Stimulated activated CD8-positive, alpha-beta memory T cell treated with anti-CD3 and anti-CD28 coated beads, Interleukin-2, amount 100 ng/mL, for 1 hour (primary cell): ENCODE data around the gene GRHL1.
"Not testable (repeated sequence)": the region's sequence is repeated elsewhere in the genome, so short reads cannot be mapped to it uniquely, and the experiment has no call there.

ENCODE experiments used
- DNase-seq, 2 donors: peaks; one replicate each; pipeline ENCODE4 v3.0.0-alpha.2; 2020; ENCODE audit warnings: low read depth in 2 of 2

The GRHL1 gene

DNA sequence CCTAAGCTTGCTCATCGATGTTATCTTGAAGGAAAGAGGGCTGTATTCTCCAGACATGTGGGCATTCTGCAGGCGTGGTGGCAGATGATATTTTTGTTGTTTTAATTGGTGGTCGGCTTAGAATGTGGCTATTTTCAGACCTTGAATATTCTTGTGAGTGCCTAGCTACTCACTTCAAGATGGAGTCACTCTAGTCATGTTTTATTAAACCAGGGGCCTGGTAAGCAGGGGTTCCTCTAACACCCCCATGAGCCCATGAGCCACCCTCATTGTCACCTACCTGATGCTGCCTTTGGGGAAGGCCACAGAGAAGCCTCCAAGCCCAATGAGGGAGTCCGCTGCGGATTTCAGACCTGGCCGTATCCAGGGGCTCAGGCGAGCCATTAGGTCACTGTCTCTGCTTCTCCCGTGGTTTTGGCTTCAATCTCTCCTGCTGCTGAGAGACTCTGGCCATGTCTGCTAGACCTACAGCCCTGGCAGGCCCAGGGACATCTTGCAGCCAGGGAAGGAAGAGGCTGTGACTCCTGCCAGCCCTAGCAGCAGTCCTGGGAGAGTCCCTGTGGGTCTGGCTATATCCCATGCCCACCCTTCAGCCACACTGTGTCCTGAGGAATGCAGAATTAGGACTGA, 75.6 kb downstream of the GRHL1 start:
- no peak for DNase-seq

DNA sequence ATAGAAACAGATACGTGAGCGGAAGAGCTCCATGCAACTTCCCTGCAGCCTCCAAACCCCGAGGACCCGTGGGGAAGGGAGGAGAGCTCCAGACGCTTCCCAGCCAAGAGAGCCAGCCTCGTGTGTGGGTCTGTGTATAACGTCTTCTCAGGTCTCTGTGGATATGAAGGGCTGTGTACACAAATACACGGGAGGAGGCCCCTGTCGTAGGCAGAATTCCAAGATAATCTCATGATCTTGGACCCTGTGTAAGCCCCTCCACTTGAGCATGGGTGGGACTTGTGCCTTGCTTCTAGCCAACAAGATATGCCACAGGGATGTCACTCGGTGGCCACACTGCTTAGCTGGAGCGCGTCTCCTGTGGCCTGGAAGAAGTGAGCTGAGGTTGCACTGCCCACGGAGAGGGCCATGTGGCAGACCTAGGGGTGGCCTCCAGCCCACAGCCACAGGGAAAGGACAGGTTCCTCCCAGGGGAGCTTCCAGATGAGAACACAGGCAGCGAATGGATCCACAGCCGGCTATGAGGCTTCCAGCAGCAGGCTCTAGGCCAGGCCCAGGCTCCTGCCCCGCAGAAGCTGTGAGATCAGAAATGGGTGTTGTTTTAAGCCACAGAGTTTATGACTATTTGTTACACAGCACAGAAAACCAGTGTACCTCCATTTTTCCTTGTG, 76.3 kb downstream of the GRHL1 start:
- no peak for DNase-seq

DNA sequence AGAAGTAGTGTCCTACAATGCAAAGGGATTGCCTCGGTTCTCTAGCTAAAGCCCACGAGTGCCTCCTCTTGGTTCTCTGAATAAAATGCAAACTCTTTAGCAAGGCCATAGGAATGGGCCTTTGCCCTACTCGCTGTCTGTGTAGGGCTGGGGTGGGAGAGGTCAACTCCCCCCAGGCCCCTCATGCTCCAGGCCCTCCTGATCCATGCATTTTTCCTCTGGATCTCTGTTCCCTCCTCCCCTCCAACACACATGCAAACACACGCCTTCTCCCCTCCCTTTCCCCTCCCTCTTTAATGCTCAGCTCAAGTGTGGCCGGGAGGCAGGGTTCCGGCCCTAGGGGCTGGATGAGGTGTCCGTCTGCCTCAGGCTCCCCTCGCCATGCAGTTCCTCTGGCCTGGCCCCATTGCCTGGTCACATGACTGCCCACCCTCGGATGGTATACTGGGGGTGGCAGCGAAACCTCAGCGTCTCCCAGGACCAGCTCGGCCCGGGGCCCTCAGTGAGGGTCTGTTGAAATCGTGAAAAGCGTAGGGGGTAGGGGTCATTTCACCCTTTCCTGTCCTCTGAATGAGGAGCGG, 77.0 kb downstream of the GRHL1 start:
- DNase-seq = no peak

DNA sequence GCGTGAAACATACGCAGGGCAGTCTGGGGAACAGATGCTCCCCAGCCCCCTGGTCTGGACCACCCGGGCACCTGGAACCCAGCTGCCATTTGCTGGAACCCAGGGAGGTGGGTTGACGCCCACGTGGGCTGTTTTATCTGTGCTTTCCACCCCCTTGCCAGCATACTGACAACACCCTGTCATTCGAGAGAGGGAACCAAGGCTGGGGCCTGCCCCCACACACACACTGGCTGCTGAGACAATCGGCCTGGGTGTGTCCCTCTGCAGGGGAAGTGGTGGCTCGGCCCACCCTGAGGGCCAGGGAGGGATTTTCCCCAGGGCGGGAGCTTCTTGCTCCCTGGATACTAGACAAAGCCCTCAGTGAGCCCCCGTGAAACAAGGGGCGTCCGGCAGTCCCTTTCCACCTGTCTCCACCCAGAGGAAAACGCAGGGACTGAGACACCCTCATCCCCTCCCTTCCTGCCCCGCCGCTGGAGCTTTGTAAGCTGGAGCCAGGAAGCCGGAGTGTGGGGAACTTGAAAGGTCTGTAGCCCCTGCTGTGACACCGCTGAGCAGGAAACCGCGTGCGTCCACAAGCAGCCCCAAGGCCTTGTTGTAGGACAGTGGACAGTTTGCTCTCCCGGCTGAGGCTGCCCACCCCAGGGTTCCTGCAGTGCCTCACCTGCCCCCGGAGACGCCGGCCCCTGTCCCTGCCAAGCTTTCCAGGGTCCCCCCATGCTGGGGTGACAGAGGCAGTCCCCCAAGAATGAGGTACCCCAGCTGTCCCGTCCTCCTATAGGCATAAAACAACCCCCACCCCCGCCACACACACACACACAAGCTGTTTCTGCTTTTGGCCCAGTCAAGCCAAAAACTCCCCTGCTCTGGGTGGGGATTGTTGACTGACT, 77.7 kb downstream of the GRHL1 start:
- DNase-seq = peak in 1 of 2 donors; percentile 23

DNA sequence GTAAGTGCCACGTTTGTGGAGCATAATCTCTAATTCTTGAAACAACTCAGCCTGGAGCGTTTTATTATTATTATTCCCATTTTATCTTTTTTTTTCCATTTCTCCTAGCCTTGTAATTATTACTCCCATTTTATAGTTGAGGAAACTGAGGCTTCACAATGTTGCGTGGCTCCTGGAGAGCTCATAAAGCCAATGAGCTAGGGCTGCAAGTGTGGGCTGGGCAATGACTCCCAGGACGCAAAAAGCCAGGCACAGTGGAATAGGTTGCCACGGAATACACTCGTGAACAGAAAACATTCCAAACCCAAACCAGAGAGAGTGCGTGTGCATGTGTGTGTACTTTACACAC, 78.4 kb downstream of the GRHL1 start:
- DNase-seq = no peak

DNA sequence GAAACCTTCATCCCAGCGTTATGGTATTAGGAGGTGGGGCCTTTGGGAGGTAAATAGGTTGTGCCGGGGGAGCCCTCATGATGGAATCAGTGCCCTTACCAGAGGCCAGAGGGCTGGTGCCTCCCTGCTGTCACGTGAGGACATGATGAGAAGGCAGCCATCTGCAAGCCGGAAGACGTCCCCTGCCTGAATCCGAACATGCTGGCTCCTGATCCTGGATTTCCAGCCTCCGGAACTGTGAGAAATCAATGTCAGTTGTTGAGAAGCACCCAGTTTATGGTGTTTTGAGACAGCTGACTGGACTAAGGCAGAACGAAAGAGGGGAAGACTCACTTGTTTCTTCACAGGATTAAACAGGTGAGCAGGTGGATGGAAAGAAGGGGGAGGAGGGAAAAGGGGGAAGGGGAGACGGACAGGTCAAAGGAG, 78.8 kb downstream of the GRHL1 start:
- no peak for DNase-seq

DNA sequence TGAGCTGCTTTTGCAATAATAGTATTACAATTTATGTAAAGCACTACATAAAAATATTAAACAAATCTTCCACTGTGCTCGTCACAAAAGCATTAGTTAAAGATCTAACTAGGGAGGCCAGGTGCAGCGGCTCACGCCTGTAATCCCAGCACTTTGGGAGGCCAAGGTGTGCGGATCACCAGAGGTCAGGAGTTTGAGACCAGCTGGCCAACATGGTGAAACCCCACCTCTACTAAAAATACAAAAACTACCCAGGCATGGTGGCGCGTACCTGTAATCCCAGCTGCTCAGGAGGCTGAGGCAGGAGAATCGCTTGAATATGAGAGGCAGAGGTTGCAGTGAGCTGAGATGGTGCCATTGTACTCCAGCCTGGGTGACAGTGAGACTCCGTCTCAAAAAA, 79.3 kb downstream of the GRHL1 start:
- not testable (repeated sequence) for DNase-seq

DNA sequence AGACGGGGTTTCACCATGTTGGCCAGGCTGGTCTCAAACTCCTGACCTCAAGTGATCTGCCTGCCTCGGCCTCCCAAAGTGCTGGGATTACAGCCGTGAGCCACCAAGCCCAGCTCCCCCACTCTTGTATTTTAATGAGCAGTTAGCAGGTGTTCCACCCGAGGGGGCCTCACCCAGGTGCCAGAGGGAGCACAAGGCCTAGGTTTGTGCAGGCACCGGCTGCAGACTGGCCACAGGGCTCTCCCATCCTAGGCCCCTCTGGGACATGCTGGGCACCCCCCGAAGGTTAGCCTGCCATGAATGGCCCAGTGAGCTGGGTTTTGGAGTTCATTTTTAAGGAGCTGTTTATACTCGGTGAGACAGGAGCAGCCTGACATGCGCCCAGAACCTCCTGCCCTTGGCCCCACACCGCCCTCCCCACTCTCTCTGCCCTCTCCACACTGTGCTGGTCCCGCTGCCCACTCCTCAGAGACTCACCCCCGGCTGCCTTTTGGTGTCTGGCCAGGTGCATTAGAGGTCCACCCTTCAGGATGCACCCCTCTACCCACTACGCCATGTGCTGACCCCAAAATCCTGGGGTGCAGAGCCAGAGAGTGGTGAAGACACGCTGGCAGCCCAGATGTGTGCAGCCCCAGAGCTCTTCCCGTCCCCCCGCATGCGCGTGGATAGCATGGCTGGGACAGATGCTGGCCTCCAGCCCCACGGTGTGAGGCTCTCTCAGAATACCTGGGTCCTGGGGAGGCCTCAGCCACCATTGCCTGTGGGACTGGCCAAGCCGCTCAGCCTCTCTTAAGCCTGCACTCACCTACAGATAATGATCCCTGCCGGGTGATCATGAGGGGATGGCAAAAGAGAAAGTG, 80.6 kb downstream of the GRHL1 start:
- no peak for DNase-seq

DNA sequence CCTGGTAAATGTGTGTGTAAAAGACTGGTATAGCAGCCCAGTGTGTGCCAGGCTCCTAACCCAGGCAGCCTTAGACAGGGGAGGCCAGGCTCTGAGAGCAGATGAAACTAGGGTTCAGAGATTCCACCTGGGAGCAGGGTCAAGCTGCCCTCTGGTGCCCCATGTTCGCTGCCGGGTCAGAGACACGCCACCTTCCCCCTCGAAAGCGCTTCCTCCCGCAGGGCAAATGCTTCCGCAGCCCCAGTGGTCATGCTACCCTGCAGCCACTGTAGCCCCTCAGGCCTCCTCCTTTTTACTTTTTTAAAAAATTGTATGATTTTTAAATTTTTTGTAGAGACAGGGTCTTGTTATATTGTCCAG, 81.2 kb downstream of the GRHL1 start:
- no peak for DNase-seq

DNA sequence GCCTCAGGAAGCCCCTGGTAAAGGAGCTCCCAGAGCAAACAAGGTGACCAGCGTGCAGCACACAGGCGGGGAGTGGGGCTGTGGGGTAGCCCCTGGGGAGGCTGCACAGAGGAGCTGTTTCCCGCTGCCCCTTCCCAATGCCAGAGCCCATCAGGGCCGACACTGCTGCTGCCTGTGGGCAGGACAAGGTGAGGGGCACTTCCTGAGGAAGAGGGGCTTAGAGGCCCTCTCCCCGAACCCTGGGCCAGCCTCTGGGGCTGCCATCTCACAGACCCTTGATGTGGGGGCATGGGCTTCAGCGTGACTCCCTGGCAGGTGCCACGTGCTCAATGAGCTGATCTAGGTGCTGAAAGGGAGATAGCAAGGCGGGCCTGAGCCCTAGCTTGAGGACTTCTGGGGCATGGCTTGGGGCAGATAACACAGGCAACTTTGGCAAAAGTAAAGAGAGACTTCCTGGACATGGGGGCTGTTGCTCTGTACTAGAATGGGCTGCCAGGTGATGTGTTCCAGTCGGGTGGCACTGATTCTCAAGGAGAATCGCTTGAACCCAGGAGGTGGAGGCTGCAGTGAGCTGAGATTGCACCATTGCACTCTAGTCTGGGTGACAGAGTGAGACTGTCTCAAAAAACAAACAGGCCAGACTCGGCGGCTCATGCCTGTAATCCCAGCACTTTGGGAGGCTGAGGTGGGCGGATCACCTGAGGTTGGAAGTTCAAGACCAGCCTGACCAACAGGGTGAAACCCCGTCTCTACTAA, 81.9 kb downstream of the GRHL1 start:
- no peak for DNase-seq

DNA sequence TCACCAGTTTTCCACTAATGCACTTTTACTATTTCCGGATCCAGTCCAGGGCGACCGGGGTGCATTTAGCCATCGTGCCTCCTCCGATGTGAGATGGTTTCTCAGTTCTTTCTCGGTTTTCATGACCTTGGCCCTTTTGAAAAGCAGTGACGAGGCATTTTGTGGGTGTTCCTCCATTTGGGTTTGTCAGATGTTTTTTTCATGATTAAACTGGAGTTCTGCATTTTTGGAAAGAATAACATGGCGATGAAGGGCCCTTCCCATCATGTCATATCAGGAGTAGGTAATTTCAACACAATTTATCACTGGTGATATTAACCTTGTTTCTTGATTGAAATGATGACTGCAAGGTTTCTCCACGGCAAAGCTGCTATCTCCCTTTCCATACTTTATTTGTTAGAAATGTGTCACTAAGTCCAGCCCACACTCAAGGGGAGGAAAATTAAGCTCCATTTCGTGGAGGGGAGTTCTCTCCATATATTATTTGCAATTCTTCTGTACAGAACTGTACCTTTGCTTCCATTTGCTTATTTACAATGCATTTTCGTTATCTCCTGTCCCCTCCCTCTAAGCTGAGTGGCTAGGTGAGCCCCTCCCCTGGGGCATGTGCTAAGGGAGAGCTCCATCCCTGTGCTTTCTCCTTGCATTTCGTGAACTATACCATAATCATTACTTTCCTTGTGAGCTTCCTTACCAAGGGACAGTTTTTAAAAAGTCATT, 83.0 kb downstream of the GRHL1 start:
- no peak for DNase-seq

DNA sequence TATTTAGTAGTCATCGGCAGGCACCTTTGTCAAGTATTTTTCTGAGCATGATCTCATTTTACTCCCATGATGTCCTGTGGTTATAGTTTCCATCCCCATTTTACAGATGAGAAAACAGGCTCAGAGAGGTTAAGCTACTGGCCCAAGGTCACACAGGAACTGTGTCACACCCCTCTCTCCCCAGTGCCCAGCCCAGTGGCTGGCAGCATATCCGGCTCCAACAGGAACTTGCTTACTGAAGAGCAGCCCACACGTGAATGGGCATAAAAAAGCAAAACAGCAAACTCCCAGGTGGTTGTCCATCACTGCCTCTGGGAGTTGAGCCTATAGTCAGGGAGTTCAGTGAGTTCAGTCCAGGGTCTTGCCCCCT, 83.5 kb downstream of the GRHL1 start:
- no peak for DNase-seq

DNA sequence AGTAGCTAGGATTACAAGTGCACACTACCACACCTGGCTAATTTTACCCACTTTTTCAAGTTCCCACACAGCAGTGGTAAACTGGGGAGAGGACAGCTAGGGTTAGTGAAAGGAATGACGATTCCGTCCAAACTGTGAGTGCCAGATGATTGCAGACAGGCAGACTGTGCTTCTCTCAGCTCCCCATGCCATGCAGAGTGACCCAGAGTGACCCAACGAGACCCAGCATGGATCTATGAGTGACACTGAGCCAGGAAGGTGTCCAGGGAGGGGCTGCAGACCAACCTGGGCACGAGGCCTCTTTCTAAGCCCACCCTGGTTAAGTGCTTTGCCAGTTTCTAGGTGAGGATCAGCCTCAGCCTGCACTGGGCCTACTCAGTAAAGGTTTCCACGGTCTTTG, 84.1 kb downstream of the GRHL1 start:
- DNase-seq = no peak

DNA sequence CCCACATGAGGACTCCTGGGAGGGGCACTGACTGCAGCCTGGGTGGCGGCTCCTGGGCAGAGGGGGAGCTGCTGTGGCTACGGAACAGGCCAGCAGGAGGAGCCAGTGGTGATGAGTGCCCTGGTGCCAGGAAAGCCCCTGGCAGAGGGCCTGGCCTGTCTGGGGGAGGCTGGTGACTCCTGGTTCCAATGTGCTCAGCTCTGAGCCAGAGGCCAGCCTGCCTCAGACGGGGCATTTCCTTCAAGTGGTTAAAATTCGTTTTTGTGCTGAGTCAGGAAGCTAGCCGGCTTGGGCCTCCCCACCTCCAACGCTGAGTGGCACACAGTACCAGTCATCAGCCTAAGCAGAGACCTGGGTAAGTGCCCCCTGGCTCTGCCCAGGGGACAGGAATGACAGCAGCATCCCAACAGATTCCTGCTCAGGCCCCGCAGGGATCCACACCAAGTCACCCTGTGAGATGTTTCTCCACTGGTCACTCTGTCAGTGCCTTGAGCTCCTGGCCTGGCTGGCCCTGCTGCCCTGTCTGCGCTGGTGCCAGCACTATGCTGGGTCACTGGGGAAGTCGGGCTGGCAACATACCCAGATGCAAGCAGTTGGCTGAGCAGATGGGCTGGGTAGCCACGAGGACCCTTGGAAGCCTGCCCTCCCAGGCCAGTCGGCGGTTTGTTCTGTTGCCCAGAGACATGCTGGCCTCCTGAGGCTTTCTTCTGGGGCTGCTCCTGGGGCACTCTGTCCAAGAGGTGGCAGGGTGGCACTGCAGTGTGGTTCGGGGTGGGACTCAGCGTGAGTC, 84.8 kb downstream of the GRHL1 start:
- peak in 1 of 2 donors; percentile 15 for DNase-seq

DNA sequence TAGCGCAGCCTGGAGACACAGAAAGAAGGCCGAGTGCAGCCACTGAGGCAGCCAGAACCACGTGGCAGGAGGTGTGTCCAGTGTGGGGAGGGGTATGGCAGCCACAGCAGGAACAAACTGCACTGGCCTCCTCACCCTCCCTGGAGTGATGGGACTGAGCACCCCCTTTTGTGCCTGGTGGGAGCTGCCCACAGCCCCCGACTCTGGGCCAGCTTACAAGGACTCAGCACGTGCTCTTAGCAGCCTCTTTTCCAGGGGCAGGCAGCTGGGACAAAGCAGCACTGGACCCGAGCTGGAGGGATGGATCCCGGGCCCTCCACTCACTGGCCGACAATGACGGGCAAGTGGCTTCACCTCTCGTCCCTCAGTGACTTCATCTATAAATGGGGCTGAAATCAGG, 86.6 kb downstream of the GRHL1 start:
- no peak for DNase-seq

DNA sequence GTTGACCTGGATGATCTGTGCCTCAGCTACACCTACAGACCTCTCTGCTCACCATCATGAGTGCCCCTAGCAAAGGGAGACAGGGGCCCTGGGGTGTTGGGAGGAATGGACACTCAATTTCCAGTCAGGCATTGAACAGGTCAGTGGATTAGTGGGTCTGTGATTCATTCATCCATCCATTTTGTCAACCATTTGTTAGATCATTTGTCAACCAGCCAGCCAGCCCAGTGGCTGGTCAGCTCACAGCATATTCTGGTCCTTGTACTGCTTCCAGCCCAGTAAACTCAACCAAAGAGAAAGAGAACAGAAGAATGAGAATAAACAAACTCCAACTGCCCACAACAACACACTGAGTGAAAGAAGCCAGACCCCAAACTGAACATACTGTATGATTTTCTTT, 87.2 kb downstream of the GRHL1 start:
- no peak for DNase-seq

DNA sequence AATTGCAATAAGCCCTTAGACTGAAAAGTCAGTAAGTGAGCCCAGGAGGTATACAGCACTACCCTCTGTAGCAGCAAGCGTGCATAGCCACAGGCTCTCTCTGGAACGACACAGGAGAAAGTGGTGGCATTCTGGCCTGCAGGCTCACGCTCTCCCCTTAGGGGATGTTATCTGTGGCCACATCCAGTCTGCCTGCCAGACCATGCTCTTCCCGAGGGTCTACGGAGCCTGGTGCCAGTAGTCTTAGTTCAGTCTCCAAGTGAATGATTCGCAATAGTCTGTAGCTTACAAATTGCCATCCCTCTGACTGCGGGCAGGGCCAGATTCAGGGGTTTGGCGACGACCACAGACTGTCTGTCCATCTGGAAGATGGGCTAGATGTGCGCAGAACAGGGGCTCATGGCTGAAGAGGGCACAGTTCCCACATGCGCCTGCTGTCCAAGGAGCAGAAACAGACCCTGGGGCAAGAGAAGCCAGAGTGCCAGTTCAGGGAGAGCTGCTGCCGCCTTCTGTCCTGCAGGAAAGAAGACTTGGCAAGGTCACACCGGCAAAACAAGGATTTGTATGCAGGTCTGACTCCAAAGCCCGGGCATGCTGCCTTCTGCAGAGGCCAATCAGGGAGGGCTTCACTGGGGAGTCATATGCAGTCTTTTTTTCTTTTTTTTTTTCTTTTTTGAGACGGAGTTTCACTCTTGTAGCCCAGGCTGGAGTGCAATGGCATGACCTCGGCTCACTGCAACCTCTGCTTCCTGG, 88.3 kb downstream of the GRHL1 start:
- DNase-seq = no peak

DNA sequence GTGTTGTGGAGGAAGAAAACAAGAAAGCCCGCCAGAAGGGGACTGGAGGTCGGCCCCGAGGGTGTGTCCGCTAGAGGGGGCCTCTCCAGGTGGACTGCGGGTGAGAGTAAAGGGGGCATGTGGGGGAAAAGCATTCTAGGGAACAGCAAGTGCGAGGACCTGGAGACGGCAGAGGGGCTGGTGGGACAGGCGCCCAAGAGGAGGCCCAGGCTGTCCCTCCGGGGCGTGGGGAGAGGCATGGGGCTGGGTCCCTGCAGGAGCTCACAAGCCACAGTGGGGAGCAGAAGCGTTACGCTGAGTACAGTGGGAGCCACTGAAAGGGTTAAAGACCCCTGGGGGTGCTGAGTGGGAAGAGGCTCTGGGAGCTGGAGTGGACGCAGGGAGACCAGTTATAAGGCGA, 90.2 kb downstream of the GRHL1 start:
- no peak for DNase-seq
